ENCODE measurements around the gene ZNF35. TPM values are rescaled to one million over a fixed set of nuclear protein-coding genes. Genes with fewer than 3 reads are reported as not detected.

Gene ZNF35
- 7.3 TPM for polyA plus RNA-seq (2013)

GRCh38 chr3:44648564-44649229 is at the start of gene ZNF35:
Gene ZNF35 (plus strand): TSS chr3:44648732. CDS start chr3:44651068, 2,336 bp downstream.
- H3K27ac ChIP-seq (ENCODE audit: insufficient read depth in 1 of 2, low read depth in 1 of 2, low read length in 2 of 2, poor library complexity in 1 of 2, severe bottlenecking in 2 of 2) = peak within 1 kb of the TSS; percentile 65 to 83
- ChIA-PET POLR2A (interaction anchor here (1.0 kb wide), 1 partner anchor 37 kb away, joined by 7 read pairs; no protein-coding TSS in a partner anchor), CTCF (no interaction called here)
- WGBS (ENCODE audit: insufficient coverage) = 0% methylated on average over 21 of the region's 37 CpGs
- peak within 1 kb of the TSS; percentile 82 to 98 (median 86) for H3K4me3 ChIP-seq (ENCODE audit: control insufficient read depth in 1 of 7, extremely low read depth in 1 of 7, insufficient read depth in 4 of 7, low read depth in 2 of 7, low read length in 6 of 7)
- H3K27me3 ChIP-seq (replicated peaks in 2 of 5; ENCODE audit: control insufficient read depth in 4 of 5, insufficient read depth in 5 of 5, low read length in 4 of 5) = no peaks in the 10 kb centered on the region
- DNase-seq = peak; percentile 63 to 65 (median 64)
- H3K36me3 ChIP-seq (ENCODE audit: control insufficient read depth in 4 of 4, insufficient read depth in 4 of 4, low read length in 3 of 4) = peaks cover 18 to 43% (median 33%) of the 10 kb centered on the region in 4 experiments
- peaks cover 2 to 18% (median 8%) of the 10 kb centered on the region in 4 experiments for H3K4me1 ChIP-seq (ENCODE audit: control extremely low read depth in 1 of 4, control insufficient read depth in 4 of 4, insufficient read depth in 4 of 4, low read length in 3 of 4)
- peaks cover 0 to 36% (median 10%) of the 10 kb centered on the region in 5 experiments for H3K9me3 ChIP-seq (ENCODE audit: control extremely low read depth in 1 of 5, control insufficient read depth in 4 of 5, insufficient read depth in 2 of 5, low read depth in 1 of 5, low read length in 4 of 5)

GRCh38 chr3:44601749-44602148 is 46.8 kb upstream of the ZNF35 start:
- DNase-seq = no peak
- Histone ChIP-seq H3K27me3 (replicated peaks in 2 of 5; ENCODE audit: control insufficient read depth in 4 of 5, insufficient read depth in 5 of 5, low read length in 4 of 5) (no peaks in the 10 kb centered on the region), H3K4me1 (ENCODE audit: control extremely low read depth in 1 of 4, control insufficient read depth in 4 of 4, insufficient read depth in 4 of 4, low read length in 3 of 4) (no peaks in the 10 kb centered on the region), H3K4me3 (ENCODE audit: control insufficient read depth in 1 of 7, extremely low read depth in 1 of 7, insufficient read depth in 4 of 7, low read depth in 2 of 7, low read length in 6 of 7) (no peak overlapping the region), H3K27ac (ENCODE audit: insufficient read depth in 1 of 2, low read depth in 1 of 2, low read length in 2 of 2, poor library complexity in 1 of 2, severe bottlenecking in 2 of 2) (no peak overlapping the region), H3K36me3 (ENCODE audit: control insufficient read depth in 4 of 4, insufficient read depth in 4 of 4, low read length in 3 of 4) (peaks cover 0 to 21% (median 13%) of the 10 kb centered on the region in 4 experiments), H3K9me3 (ENCODE audit: control extremely low read depth in 1 of 5, control insufficient read depth in 4 of 5, insufficient read depth in 2 of 5, low read depth in 1 of 5, low read length in 4 of 5) (peaks cover 9 to 74% (median 18%) of the 10 kb centered on the region in 5 experiments)
- POLR2A ChIA-PET = no interaction called here
- WGBS (ENCODE audit: insufficient coverage) = no CpG with 5 or more reads among the region's 2 CpGs
- CTCF ChIA-PET = interaction anchor here (1.7 kb wide), 1 partner anchor 16 kb away, joined by 7 read pairs; no protein-coding TSS in a partner anchor

GRCh38 chr3:44612678-44613077 is 35.9 kb upstream of the ZNF35 start:
- Histone ChIP-seq H3K4me3 (ENCODE audit: control insufficient read depth in 1 of 7, extremely low read depth in 1 of 7, insufficient read depth in 4 of 7, low read depth in 2 of 7, low read length in 6 of 7) (no peak overlapping the region), H3K9me3 (ENCODE audit: control extremely low read depth in 1 of 5, control insufficient read depth in 4 of 5, insufficient read depth in 2 of 5, low read depth in 1 of 5, low read length in 4 of 5) (peaks cover 3 to 52% (median 7%) of the 10 kb centered on the region in 5 experiments), H3K27ac (ENCODE audit: insufficient read depth in 1 of 2, low read depth in 1 of 2, low read length in 2 of 2, poor library complexity in 1 of 2, severe bottlenecking in 2 of 2) (no peak overlapping the region), H3K36me3 (ENCODE audit: control insufficient read depth in 4 of 4, insufficient read depth in 4 of 4, low read length in 3 of 4) (peaks cover 0 to 4% (median 2%) of the 10 kb centered on the region in 4 experiments), H3K4me1 (ENCODE audit: control extremely low read depth in 1 of 4, control insufficient read depth in 4 of 4, insufficient read depth in 4 of 4, low read length in 3 of 4) (no peaks in the 10 kb centered on the region), H3K27me3 (replicated peaks in 2 of 5; ENCODE audit: control insufficient read depth in 4 of 5, insufficient read depth in 5 of 5, low read length in 4 of 5) (no peaks in the 10 kb centered on the region)
- no peak for DNase-seq
- ChIA-PET POLR2A (no interaction called here), CTCF (no interaction called here)

GRCh38 chr3:44624749-44625480 is 23.6 kb upstream of the ZNF35 start, which contains the start of gene ZNF197:
Gene ZNF197 (plus strand): TSS chr3:44625036. CDS start chr3:44629155, 4,119 bp downstream.
- DNase-seq = peak; percentile 62 to 78 (median 69)
- Histone ChIP-seq H3K27me3 (replicated peaks in 2 of 5; ENCODE audit: control insufficient read depth in 4 of 5, insufficient read depth in 5 of 5, low read length in 4 of 5) (no peaks in the 10 kb centered on the region), H3K9me3 (ENCODE audit: control extremely low read depth in 1 of 5, control insufficient read depth in 4 of 5, insufficient read depth in 2 of 5, low read depth in 1 of 5, low read length in 4 of 5) (peaks cover 0 to 17% (median 0%) of the 10 kb centered on the region in 5 experiments), H3K36me3 (ENCODE audit: control insufficient read depth in 4 of 4, insufficient read depth in 4 of 4, low read length in 3 of 4) (peaks cover 5 to 19% (median 13%) of the 10 kb centered on the region in 4 experiments), H3K4me1 (ENCODE audit: control extremely low read depth in 1 of 4, control insufficient read depth in 4 of 4, insufficient read depth in 4 of 4, low read length in 3 of 4) (peaks cover 3 to 13% (median 8%) of the 10 kb centered on the region in 4 experiments), H3K27ac (ENCODE audit: insufficient read depth in 1 of 2, low read depth in 1 of 2, low read length in 2 of 2, poor library complexity in 1 of 2, severe bottlenecking in 2 of 2) (peak within 1 kb of the TSS; percentile 76 to 89), H3K4me3 (ENCODE audit: control insufficient read depth in 1 of 7, extremely low read depth in 1 of 7, insufficient read depth in 4 of 7, low read depth in 2 of 7, low read length in 6 of 7) (peak within 1 kb of the TSS; percentile 60 to 93 (median 82))
- CTCF ChIA-PET = no interaction called here
- WGBS (ENCODE audit: insufficient coverage) = 0% methylated on average over 30 of the region's 47 CpGs
- POLR2A ChIA-PET = interaction anchor here (0.7 to 0.8 kb wide), 3 partner anchors 40 to 1152 kb away, joined by 3 to 5 read pairs (median 4); partner anchors contain the start of gene ZNF660

GRCh38 chr3:44628716-44629115 is 19.8 kb upstream of the ZNF35 start:
- Histone ChIP-seq H3K9me3 (ENCODE audit: control extremely low read depth in 1 of 5, control insufficient read depth in 4 of 5, insufficient read depth in 2 of 5, low read depth in 1 of 5, low read length in 4 of 5) (peaks cover 0 to 38% (median 6%) of the 10 kb centered on the region in 5 experiments), H3K4me3 (ENCODE audit: control insufficient read depth in 1 of 7, extremely low read depth in 1 of 7, insufficient read depth in 4 of 7, low read depth in 2 of 7, low read length in 6 of 7) (no peak overlapping the region), H3K27me3 (replicated peaks in 2 of 5; ENCODE audit: control insufficient read depth in 4 of 5, insufficient read depth in 5 of 5, low read length in 4 of 5) (no peaks in the 10 kb centered on the region), H3K36me3 (ENCODE audit: control insufficient read depth in 4 of 4, insufficient read depth in 4 of 4, low read length in 3 of 4) (peaks cover 15 to 53% (median 41%) of the 10 kb centered on the region in 4 experiments), H3K27ac (ENCODE audit: insufficient read depth in 1 of 2, low read depth in 1 of 2, low read length in 2 of 2, poor library complexity in 1 of 2, severe bottlenecking in 2 of 2) (no peak overlapping the region), H3K4me1 (ENCODE audit: control extremely low read depth in 1 of 4, control insufficient read depth in 4 of 4, insufficient read depth in 4 of 4, low read length in 3 of 4) (peaks cover 3 to 13% (median 8%) of the 10 kb centered on the region in 4 experiments)
- no peak for DNase-seq
- WGBS (ENCODE audit: insufficient coverage) = 100% methylated on average over 2 of the region's 2 CpGs
- POLR2A ChIA-PET = no interaction called here
- CTCF ChIA-PET = no interaction called here

GRCh38 chr3:44632193-44632592 is 16.3 kb upstream of the ZNF35 start:
- no peak for DNase-seq
- Histone ChIP-seq H3K27me3 (replicated peaks in 2 of 5; ENCODE audit: control insufficient read depth in 4 of 5, insufficient read depth in 5 of 5, low read length in 4 of 5) (no peaks in the 10 kb centered on the region), H3K4me1 (ENCODE audit: control extremely low read depth in 1 of 4, control insufficient read depth in 4 of 4, insufficient read depth in 4 of 4, low read length in 3 of 4) (no peaks in the 10 kb centered on the region), H3K4me3 (ENCODE audit: control insufficient read depth in 1 of 7, extremely low read depth in 1 of 7, insufficient read depth in 4 of 7, low read depth in 2 of 7, low read length in 6 of 7) (no peak overlapping the region), H3K9me3 (ENCODE audit: control extremely low read depth in 1 of 5, control insufficient read depth in 4 of 5, insufficient read depth in 2 of 5, low read depth in 1 of 5, low read length in 4 of 5) (peaks cover 3 to 60% (median 10%) of the 10 kb centered on the region in 5 experiments), H3K36me3 (ENCODE audit: control insufficient read depth in 4 of 4, insufficient read depth in 4 of 4, low read length in 3 of 4) (peaks cover 27 to 84% (median 61%) of the 10 kb centered on the region in 4 experiments), H3K27ac (ENCODE audit: insufficient read depth in 1 of 2, low read depth in 1 of 2, low read length in 2 of 2, poor library complexity in 1 of 2, severe bottlenecking in 2 of 2) (no peak overlapping the region)
- ChIA-PET CTCF (no interaction called here), POLR2A (no interaction called here)
- 100% methylated on average over 1 of the region's 3 CpGs for WGBS (ENCODE audit: insufficient coverage)

All from common myeloid progenitor, CD34-positive (primary cell).